CD14-positive monocyte (primary cell): ENCODE measurements around the gene HDAC4. TPM values are rescaled to one million over a fixed set of nuclear protein-coding genes. Genes with fewer than 3 reads are reported as not detected.

Experiments
- DNase-seq, 3 donors: peaks; one replicate each; pipeline ENCODE4 v3.0.0-alpha.2; 2011 to 2022
- H2AFZ ChIP-seq: 2 replicates; pipeline ENCODE4 v1.6.0; 2012; ENCODE audit warnings: mild to moderate bottlenecking, low read depth, low read length, inconsistent platforms; ENCODE audit not compliant: insufficient read depth, poor library complexity, severe bottlenecking
- H3K27ac ChIP-seq, 2 donors: 1 replicate in 1 of 2; 2 replicates in 1 of 2; pipeline ENCODE4 v1.5.1; 2012 to 2013; ENCODE audit warnings: low read length in 2 of 2, control low read depth in 1 of 2, inconsistent platforms in 1 of 2, low read depth in 1 of 2, mild to moderate bottlenecking in 1 of 2
- H3K27me3 ChIP-seq, 2 donors: one replicate each; pipeline versions ENCODE4 v1.6.0 to v1.6.1; 2011 to 2013; ENCODE audit warnings: low read length in 2 of 2; ENCODE audit not compliant: control insufficient read depth in 2 of 2, insufficient read depth in 2 of 2
- H3K36me3 ChIP-seq, 2 donors: replicated peaks in 1 of 2; 1 replicate in 1 of 2; 2 replicates in 1 of 2; pipeline versions ENCODE4 v1.5.1 to v1.6.1; 2012 to 2013; ENCODE audit warnings: low read length in 2 of 2, control low read depth in 1 of 2, inconsistent platforms in 1 of 2, mild to moderate bottlenecking in 1 of 2; ENCODE audit not compliant: insufficient read depth in 2 of 2, control insufficient read depth in 1 of 2
- H3K4me1 ChIP-seq, 2 donors: 1 replicate in 1 of 2; 2 replicates in 1 of 2; pipeline versions ENCODE4 v1.5.1 to v1.6.1; 2012 to 2013; ENCODE audit warnings: low read length in 2 of 2, control low read depth in 1 of 2, inconsistent platforms in 1 of 2, mild to moderate bottlenecking in 1 of 2, moderate library complexity in 1 of 2; ENCODE audit not compliant: insufficient read depth in 2 of 2, control insufficient read depth in 1 of 2
- H3K4me2 ChIP-seq: replicated peaks from 2 replicates; pipeline ENCODE3; 2012; ENCODE audit warnings: low read length, moderate library complexity, mild to moderate bottlenecking; ENCODE audit not compliant: poor library complexity, severe bottlenecking; ENCODE audit errors: extremely low read depth
- H3K4me3 ChIP-seq, 3 experiments: fragments of 200-600 bp in 1 of 3; sonication (generic) in 1 of 3; replicated peaks in 1 of 3; 1 replicate in 2 of 3; 2 replicates in 1 of 3; pipeline ENCODE4 v1.5.1; 2011 to 2013; ENCODE audit warnings: low read length in 3 of 3, mild to moderate bottlenecking in 3 of 3, control low read depth in 2 of 3, low read depth in 2 of 3, inconsistent platforms in 1 of 3, moderate library complexity in 1 of 3
- H3K79me2 ChIP-seq: 2 replicates; pipeline ENCODE4 v1.6.0; 2012; ENCODE audit warnings: mild to moderate bottlenecking, control low read depth, inconsistent platforms, low read length, moderate library complexity; ENCODE audit not compliant: insufficient read depth
- H3K9ac ChIP-seq: 2 replicates; pipeline ENCODE4 v1.6.0; 2017; ENCODE audit warnings: low read length, mild to moderate bottlenecking; ENCODE audit not compliant: insufficient read depth, poor library complexity, severe bottlenecking
- H3K9me3 ChIP-seq, 2 donors: replicated peaks in 1 of 2; 1 replicate in 1 of 2; 2 replicates in 1 of 2; pipeline versions ENCODE4 v1.5.1 to v1.6.1; 2012 to 2013; ENCODE audit warnings: low read length in 2 of 2, control low read depth in 1 of 2; ENCODE audit not compliant: control insufficient read depth in 1 of 2, insufficient read depth in 1 of 2
- H4K20me1 ChIP-seq: 2 replicates; pipeline ENCODE4 v1.6.0; 2012; ENCODE audit warnings: mild to moderate bottlenecking, low read length, control low read depth, moderate library complexity; ENCODE audit not compliant: insufficient read depth
- H3K27ac Mint-ChIP-seq, 7 donors: one replicate each; pipeline ENCODE4 v1.8.0; 2020; ENCODE audit warnings: mild to moderate bottlenecking in 7 of 7, mixed read lengths in 7 of 7, moderate library complexity in 6 of 7, inconsistent platforms in 2 of 7
- H3K27me3 Mint-ChIP-seq, 3 donors: one replicate each; pipeline ENCODE4 v1.8.0; 2021 to 2022; ENCODE audit warnings: low read depth in 3 of 3, mild to moderate bottlenecking in 3 of 3, mixed read lengths in 3 of 3, moderate library complexity in 3 of 3, inconsistent platforms in 1 of 3
- H3K36me3 Mint-ChIP-seq, 2 donors: one replicate each; pipeline ENCODE4 v1.8.0; 2020; ENCODE audit warnings: mixed read lengths in 2 of 2, inconsistent platforms in 1 of 2, mild to moderate bottlenecking in 1 of 2
- H3K4me1 Mint-ChIP-seq: one replicate; pipeline ENCODE4 v1.8.0; 2020; ENCODE audit warnings: mild to moderate bottlenecking, mixed read lengths
- H3K4me3 Mint-ChIP-seq, 2 donors: one replicate each; pipeline ENCODE4 v1.8.0; 2020; ENCODE audit warnings: mild to moderate bottlenecking in 2 of 2, mixed read lengths in 2 of 2, moderate library complexity in 1 of 2
- H3K9me3 Mint-ChIP-seq, 7 donors: one replicate each; pipeline ENCODE4 v1.8.0; 2020 to 2022; ENCODE audit warnings: mixed read lengths in 7 of 7, mild to moderate bottlenecking in 6 of 7, moderate library complexity in 6 of 7, inconsistent platforms in 2 of 7
- CTCF ChIP-seq: fragments of 200-600 bp; IDR thresholded peaks from one replicate; pipeline ENCODE4 v1.8.0; 2022; ENCODE audit warnings: antibody characterized with exemption, mild to moderate bottlenecking
- WGBS: methylation state at CpG from one replicate; pipeline ENCODE4 v1.1.5; 2013; ENCODE audit warnings: missing lambda C conversion rate; ENCODE audit not compliant: insufficient coverage; 5-methylcytosine and 5-hydroxymethylcytosine counted together
- intact Hi-C, 2 donors: fragments of 100-400 bp; cut with micrococcal nuclease; formaldehyde crosslinking; loops; one replicate each; pipeline versions ENCODE4 v1.15.0 to v1.15.1; 2023
- polyA plus RNA-seq, 3 donors: library from polyadenylated mRNA; depleted of rRNA in 1 of 3; unstranded in 2 of 3; stranded (reverse) in 1 of 3; fragments of 300-500 nt in 2 of 3; fragments of >200 nt in 1 of 3; fragmentation: Illumina TruSeq in 2 of 3; gene quantifications; 1 replicate in 2 of 3; 2 replicates in 1 of 3; pipeline ENCODE4 v1.2.3, GENCODE V29; 2012 to 2021

Gene HDAC4
- polyA plus RNA-seq, 3 donors: 3.3 to 23.0 (median 4.5) TPM

- no peak for DNase-seq
- peaks cover 43 to 51% of the 10 kb centered on the region in 2 donors for H3K36me3 Mint-ChIP-seq
- Histone ChIP-seq H3K27ac (no peak overlapping the region), H3K4me2 (no peak overlapping the region), H3K79me2 (peaks cover 74% of the 10 kb centered on the region), H3K4me1 (peaks cover 0 to 5% of the 10 kb centered on the region in 2 donors), H3K9me3 (peaks cover 0 to 8% of the 10 kb centered on the region in 2 donors), H3K36me3 (peaks cover 28 to 46% of the 10 kb centered on the region in 2 donors), H3K9ac (no peak overlapping the region), H3K4me3 (no peak overlapping the region), H4K20me1 (peaks cover 19% of the 10 kb centered on the region), H2AFZ (no peak overlapping the region), H3K27me3 (no peaks in the 10 kb centered on the region)
- 96% methylated on average over 14 of the region's 14 CpGs for whole genome bisulfite sequencing
- TF ChIP-seq CTCF: no peak
- H3K9me3 Mint-ChIP-seq: peaks cover 4 to 11% (median 8%) of the 10 kb centered on the region in 7 donors
- H3K4me3 Mint-ChIP-seq: no peak overlapping the region
- no peaks in the 10 kb centered on the region for H3K27me3 Mint-ChIP-seq
- peaks cover 2% of the 10 kb centered on the region for H3K4me1 Mint-ChIP-seq
- intact Hi-C loops: no loop called here
- peak overlapping the region in 5 of 7 donors; percentile 2 to 71 (median 32) for H3K27ac Mint-ChIP-seq
Measured at GRCh38 chr2:239351687-239352086, 49.1 kb downstream of the HDAC4 start.

GRCh38 chr2:239349453-239350135 lies 51.2 kb downstream of the HDAC4 start:
- peaks cover 28 to 53% of the 10 kb centered on the region in 2 donors for H3K36me3 ChIP-seq
- peak overlapping the region in 3 of 7 donors; percentile 19 to 45 (median 39) for H3K27ac Mint-ChIP-seq
- H3K9ac ChIP-seq: no peak overlapping the region

More at GRCh38 chr2:239349453-239350135, 51.2 kb downstream of the HDAC4 start:
- Histone ChIP-seq H4K20me1 (peaks cover 24% of the 10 kb centered on the region), H3K4me1 (peaks cover 0 to 5% of the 10 kb centered on the region in 2 donors), H3K4me2 (no peak overlapping the region), H3K27ac (no peak overlapping the region), H2AFZ (no peak overlapping the region), H3K79me2 (peaks cover 81% of the 10 kb centered on the region), H3K27me3 (no peaks in the 10 kb centered on the region), H3K4me3 (no peak overlapping the region), H3K9me3 (peaks cover 0 to 1% of the 10 kb centered on the region in 2 donors)
- Mint-ChIP-seq H3K4me3 (no peak overlapping the region), H3K4me1 (peaks cover 2% of the 10 kb centered on the region), H3K36me3 (peaks cover 40 to 43% of the 10 kb centered on the region in 2 donors), H3K27me3 (no peaks in the 10 kb centered on the region), H3K9me3 (peaks cover 0 to 2% (median 1%) of the 10 kb centered on the region in 7 donors)
- intact Hi-C loops: no loop called here
- DNase-seq: no peak
- WGBS: 96% methylated on average over 20 of the region's 25 CpGs
- no peak for TF ChIP-seq CTCF
